NOMO-1 treated with DMSO at 0.1 percent for 48 hours (cell line): ENCODE data around the gene LCE5A.
"Not testable (repeated sequence)": the region's sequence is repeated elsewhere in the genome, so short reads cannot be mapped to it uniquely, and the experiment has no call there.

Experiments used
- DNase-seq: peaks from one replicate; lab custom pipeline; 2025; ENCODE audit not compliant: unreplicated experiment; lab: John Stamatoyannopoulos, UW

The LCE5A gene, protein sequence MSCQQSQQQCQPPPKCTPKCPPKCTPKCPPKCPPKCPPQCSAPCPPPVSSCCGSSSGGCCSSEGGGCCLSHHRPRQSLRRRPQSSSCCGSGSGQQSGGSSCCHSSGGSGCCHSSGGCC

GRCh38 chr1:152510503-152510902, at the start of gene LCE5A:
Gene LCE5A (plus strand): TSS chr1:152510803. CDS start chr1:152511535, 732 bp downstream.
- DNase-seq, result no peak

DNA sequence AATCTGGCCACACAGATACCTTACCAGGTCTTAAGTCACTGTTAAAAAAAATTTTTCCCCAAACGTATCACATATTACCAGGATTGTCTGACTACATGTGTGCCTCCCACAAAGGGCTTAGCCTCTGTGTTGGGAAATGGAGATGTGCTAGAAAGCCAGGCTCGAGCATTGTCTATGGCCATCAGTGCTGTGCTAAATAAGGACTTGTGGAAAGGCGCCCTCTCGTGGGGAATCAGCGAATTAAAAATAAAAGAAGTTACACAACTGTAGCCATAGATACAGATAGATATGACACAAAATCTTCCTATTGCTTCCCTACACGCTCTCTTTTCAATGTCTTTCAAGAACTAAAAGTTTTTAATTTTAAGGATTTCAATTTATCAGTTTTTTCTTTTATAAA, 49.1 kb upstream of the LCE5A start:
- DNase-seq, result peak; percentile 71

DNA sequence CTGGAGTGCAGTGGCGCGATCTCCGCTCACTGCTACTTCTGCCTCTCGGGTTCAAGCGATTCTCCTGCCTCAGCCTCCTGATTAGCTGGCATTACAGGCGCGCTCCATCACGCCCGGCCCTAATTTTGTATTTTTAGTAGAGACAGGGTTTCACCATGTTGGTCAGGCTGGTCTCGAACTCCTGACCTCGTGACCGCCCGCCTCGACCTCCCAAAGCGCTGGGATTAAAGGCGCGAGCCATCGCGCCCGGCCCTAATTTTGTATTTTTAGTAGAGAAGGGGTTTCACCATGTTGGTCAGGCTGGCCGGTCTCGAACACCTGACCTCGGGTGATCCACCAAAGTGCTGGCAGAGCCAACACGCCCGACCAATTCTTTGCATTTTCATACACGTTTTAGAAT, 48.0 kb upstream of the LCE5A start:
- DNase-seq, result no peak

DNA sequence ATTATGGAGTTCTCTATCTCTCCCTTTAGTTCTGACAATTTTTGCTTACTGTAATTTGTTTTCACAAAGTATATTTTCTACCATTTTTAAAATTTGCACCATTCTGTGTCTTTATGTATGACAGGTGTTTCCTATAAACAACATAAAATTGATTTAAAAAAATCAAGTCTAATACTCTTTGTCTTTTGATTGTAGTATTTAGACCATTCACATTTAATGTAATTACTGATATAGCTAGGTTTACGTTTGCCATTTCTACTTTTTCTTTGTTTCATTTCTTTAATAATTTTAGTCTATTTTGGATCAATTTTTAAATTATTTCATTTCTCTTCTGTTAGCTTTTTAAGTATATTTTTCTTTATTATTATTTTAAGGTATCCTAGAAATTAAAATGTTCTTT, 44.4 kb upstream of the LCE5A start:
- no peak for DNase-seq

- DNase-seq, result no peak
These were observed 36.6 kb upstream of the LCE5A start for GRCh38 chr1:152473887-152474537.

- peak; percentile 24 for DNase-seq
These were observed 30.6 kb upstream of the LCE5A start for GRCh38 chr1:152479792-152480595.

DNA sequence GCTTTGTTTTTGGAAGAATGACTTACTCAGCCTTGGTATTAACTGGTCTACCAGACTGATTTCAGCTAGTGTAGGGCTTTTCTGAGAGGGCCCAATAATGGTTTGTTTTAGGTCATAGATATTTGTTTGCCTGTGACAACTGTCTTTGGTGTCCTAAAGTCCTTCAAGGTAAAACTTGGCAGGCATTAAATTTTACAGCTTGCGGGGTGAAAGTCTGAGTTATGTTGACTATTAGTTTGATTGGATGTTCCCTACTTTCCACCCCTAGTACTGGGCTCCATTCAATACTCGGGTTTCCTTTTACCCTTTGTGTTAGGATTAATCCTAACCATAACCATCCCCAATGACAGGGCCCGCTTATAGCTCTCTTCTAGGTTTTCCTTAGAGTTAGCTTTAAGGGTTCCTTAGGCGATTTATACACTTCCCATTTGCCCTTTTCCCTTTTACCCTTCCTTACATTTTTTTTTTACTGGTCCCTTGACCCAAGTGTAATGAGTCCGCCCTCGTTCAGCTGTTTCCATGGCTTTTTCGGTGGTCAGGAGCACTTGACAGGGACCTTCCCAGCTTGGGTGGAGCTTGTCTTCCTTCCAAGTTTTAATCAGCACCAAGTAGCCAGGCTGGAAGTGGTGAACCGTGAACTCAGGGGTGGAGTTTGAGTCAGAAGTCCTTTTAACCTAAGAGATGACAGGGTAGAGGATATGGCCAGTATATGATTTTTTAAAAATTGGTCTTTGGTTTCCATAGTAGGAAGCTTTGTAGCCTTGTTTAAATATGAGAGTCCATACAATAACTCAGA, 28.5 kb upstream of the LCE5A start:
- DNase-seq, result no peak

GRCh38 chr1:152486400-152487006, 24.1 kb upstream of the LCE5A start:
- DNase-seq, result no peak

DNA sequence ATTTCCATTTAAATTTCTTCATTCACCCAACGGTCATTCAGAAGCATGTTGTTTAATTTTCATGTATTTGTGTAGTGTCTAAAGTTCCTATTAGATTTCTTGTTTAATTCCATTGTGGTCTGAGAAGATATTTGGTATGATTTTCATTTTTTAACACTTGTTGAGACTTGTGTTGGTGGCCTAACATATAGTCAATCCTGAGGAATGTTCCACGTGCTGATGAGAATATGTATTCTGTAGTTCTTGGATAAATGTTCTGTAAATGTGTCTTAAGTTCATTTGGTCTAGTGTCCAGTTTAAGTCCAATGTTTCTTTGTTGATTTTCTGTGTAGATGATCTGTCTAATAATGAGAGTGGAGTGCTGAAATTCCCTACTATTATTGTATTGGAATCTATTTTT, 22.7 kb upstream of the LCE5A start:
- no peak for DNase-seq

GRCh38 chr1:152491537-152491936, 19.1 kb upstream of the LCE5A start:
- DNase-seq, result not testable (repeated sequence)

- peak; percentile 9 for DNase-seq
These were observed 15.4 kb upstream of the LCE5A start for GRCh38 chr1:152495066-152495675.

DNA sequence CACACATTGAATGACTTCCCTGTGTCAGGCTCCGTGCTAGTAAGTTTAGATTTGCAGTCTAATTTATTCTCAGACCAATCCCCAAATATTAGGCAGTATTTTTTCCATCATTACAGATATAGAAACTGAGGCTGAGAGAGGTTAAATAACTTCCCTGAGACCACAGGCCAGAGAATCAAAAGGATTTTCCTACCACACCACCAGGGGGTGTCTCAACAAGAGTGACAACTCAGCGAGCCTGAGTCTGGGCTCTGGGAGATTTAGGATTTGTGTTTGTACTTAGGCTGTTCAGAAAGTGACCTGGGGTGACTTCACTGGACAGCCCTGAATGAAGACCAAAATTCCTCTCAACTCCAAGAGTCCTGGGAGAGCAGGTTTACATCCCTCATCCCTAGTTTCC, 13.3 kb upstream of the LCE5A start:
- DNase-seq, result no peak

DNA sequence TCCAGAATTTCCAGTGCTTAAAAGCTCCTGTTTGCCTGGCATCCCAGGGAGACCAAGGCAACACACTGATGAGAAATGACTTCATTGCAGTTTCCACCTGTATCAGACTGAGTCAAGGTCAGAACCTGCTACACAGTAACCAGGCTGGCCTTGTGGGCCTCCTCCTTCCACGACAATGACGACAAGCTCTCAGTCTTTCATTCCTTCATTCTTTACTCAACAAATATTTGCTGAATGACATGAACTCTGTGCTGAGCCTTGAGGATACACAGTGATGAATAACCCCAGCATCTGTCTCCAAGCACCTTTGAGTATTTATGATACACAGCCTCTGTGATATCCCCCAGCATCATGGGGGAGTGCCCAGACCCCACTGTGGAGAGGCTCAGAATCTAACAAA, 8.9 kb upstream of the LCE5A start:
- DNase-seq, result no peak

GRCh38 chr1:152502496-152503180, 8.0 kb upstream of the LCE5A start:
- DNase-seq, result no peak

- DNase-seq, result no peak
These were observed 5.5 kb upstream of the LCE5A start for GRCh38 chr1:152505083-152505482.

GRCh38 chr1:152506899-152507498, 3.6 kb upstream of the LCE5A start:
- no peak for DNase-seq

DNA sequence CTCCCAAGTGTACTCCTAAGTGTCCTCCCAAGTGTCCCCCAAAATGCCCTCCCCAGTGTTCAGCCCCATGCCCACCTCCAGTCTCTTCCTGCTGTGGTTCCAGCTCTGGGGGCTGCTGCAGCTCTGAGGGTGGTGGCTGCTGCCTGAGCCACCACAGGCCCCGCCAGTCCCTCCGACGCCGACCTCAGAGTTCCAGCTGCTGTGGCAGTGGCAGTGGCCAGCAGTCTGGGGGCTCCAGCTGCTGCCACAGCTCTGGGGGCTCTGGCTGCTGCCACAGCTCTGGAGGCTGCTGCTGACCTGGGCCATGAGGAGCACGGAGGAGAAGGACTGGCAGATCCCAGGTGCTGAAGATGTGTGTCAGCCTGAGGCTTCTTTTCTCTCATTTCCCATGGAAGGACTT, 993 bp downstream of the LCE5A start:
- DNase-seq, result no peak

DNA sequence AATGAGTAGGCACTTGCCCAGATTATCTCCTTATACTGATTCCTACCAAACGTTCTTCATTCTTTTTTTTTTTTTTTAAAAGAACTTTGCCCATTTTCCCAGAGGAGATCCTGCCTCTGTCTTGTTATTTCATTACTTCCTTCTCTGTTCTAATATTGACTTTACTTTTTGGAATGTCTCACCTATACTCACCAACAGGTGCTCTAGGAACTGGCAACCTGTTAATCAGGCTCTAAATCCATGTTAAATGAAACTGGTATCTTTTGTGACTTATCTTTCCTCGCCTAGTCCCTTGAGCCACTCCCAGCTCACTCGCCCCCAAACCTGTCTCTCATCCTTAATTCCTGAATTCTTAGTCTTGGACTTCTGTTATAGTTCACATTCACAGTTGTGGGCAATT, 2.5 kb downstream of the LCE5A start:
- DNase-seq, result no peak

DNA sequence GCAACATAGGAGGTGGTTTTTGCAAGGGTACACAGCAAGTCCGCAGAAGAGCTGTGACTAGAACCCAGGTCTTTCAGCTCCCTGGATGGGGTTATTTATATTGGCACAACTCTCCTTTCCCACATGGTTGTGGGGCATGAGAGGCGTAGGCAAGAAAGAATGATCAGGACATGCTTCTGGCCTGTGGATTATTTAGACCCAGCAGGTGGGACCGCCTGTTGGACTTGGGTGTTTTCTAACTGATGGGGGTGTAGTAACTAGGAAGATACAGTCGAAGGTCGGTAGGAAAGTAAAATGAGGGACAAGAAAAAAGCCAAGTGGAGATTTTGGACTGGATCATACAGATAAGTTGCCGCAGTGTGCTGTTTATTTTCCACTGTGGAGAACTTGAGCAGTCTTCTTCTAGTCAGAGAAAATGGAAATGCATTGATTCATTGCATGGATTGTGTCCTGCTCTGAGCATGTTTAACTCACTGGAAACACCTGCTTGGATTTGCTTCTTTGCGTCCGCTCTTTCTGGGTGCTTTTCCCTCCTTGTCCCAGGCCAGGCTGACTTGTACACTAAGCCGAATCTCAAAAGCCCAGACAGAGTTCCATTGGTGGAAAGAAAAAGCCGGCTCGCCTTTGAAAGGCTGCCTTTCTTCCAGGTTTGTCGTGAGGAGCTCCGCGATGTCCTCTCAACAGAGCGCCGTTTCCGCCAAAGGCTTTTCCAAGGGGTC, 4.3 kb downstream of the LCE5A start:
- no peak for DNase-seq
